PC-9 (cell line): ENCODE data around the gene ABLIM1. TPM values are rescaled to one million over a fixed set of nuclear protein-coding genes. Genes with fewer than 3 reads are reported as not detected.

Experiments
- BruUV-seq: library from RNA; stranded (reverse); fragments of 400-500 nt; replicated peaks from 2 replicates; lab custom pipeline; 2021; lab: Mats Ljungman, UMichigan
- CTCF ChIA-PET: fragments of 300-600 bp; sonication (Branson Sonifier 250); formaldehyde crosslinking; loops from one replicate; lab custom pipeline; 2022; ENCODE audit warnings: antibody characterized with exemption; lab: Charles Lee
- POLR2A ChIA-PET: fragments of 300-600 bp; sonication (Branson Sonifier 250); formaldehyde crosslinking; loops from one replicate; lab custom pipeline; 2022; ENCODE audit warnings: antibody characterized with exemption; ENCODE audit not compliant: unreplicated experiment; lab: Charles Lee
- DNase-seq, 2 experiments: peaks; one replicate each; pipeline versions ENCODE4 v3.0.0 to v3.0.0-alpha.2; 2015 to 2022; ENCODE audit warnings: mixed read lengths in 1 of 2
- H2AFZ ChIP-seq: fragments of 200-600 bp; sonication (generic); 2 replicates; pipeline ENCODE4 v1.8.1; 2017; ENCODE audit warnings: antibody characterized with exemption
- H3F3A ChIP-seq: fragments of 200-600 bp; sonication (generic); 2 replicates; pipeline ENCODE4 v1.8.1; 2017; ENCODE audit warnings: antibody characterized with exemption, mild to moderate bottlenecking, low read depth; ENCODE audit not compliant: insufficient read depth
- H3K27ac ChIP-seq: fragments of 200-600 bp; sonication (generic); 2 replicates; pipeline ENCODE4 v1.6.1; 2016; ENCODE audit warnings: mixed run types
- H3K27me3 ChIP-seq: fragments of 200-600 bp; sonication (generic); 2 replicates; pipeline ENCODE4 v1.6.1; 2016; ENCODE audit warnings: low read depth, mixed run types; ENCODE audit not compliant: insufficient read depth
- H3K36me3 ChIP-seq: fragments of 200-600 bp; sonication (generic); 2 replicates; pipeline ENCODE4 v1.6.1; 2016; ENCODE audit warnings: low read depth, mixed run types
- H3K4me1 ChIP-seq: fragments of 200-600 bp; sonication (generic); replicated peaks from 2 replicates; pipeline ENCODE4 v1.6.1; 2016; ENCODE audit warnings: mixed run types; ENCODE audit not compliant: insufficient read depth
- H3K4me2 ChIP-seq: fragments of 200-600 bp; sonication (generic); 2 replicates; pipeline ENCODE4 v1.6.1; 2017; ENCODE audit warnings: mixed run types
- H3K4me3 ChIP-seq: fragments of 200-600 bp; sonication (generic); 2 replicates; pipeline ENCODE4 v1.6.1; 2016; ENCODE audit warnings: mixed run types
- H3K79me2 ChIP-seq: fragments of 200-600 bp; sonication (generic); 2 replicates; pipeline ENCODE4 v1.6.1; 2017; ENCODE audit warnings: low read depth, mixed run types
- H3K9me2 ChIP-seq: fragments of 200-600 bp; sonication (generic); 2 replicates; pipeline ENCODE4 v1.8.1; 2017; ENCODE audit warnings: mild to moderate bottlenecking; ENCODE audit not compliant: insufficient read depth
- H3K9me3 ChIP-seq: fragments of 200-600 bp; sonication (generic); 2 replicates; pipeline ENCODE4 v1.8.1; 2016; ENCODE audit warnings: low read depth; ENCODE audit not compliant: insufficient read depth
- H4K20me1 ChIP-seq: fragments of 200-600 bp; sonication (generic); 2 replicates; pipeline ENCODE4 v1.8.1; 2017; ENCODE audit not compliant: insufficient read depth
- CTCF ChIP-seq: fragments of 200-600 bp; sonication (generic); conservative IDR thresholded peaks from 2 replicates; pipeline ENCODE4 v1.6.1; 2017; ENCODE audit warnings: mixed run types, antibody characterized with exemption, mild to moderate bottlenecking, moderate library complexity
- EZH2 ChIP-seq: fragments of 200-600 bp; sonication (generic); IDR thresholded peaks from 2 replicates; pipeline ENCODE4 v1.8.0; 2017; ENCODE audit warnings: antibody characterized with exemption, low read depth
- intact Hi-C: fragments of 100-400 bp; cut with micrococcal nuclease; formaldehyde crosslinking; loops from one replicate; pipeline ENCODE4 v1.10.0; 2022; ENCODE audit not compliant: unreplicated experiment
- total RNA-seq: library from RNA; stranded (reverse); gene quantifications from 2 replicates; pipeline ENCODE4 v1.2.3, GENCODE V29; 2021

The ABLIM1 gene
- total RNA-seq, 1 experiment from 2014 or later = 68.7 TPM

- no peaks in the 10 kb centered on the region for H3K27me3 ChIP-seq
- no peaks in the 10 kb centered on the region for H3K36me3 ChIP-seq
- no peak for DNase-seq
- H3K4me3 ChIP-seq = no peak overlapping the region
- no peaks in the 10 kb centered on the region for H4K20me1 ChIP-seq
- POLR2A ChIA-PET = no interaction called here
- H3K9me3 ChIP-seq = no peaks in the 10 kb centered on the region
- H3K27ac ChIP-seq = no peak overlapping the region
- no peak overlapping the region for H2AFZ ChIP-seq
- no peaks in the 10 kb centered on the region for H3K4me1 ChIP-seq
- H3K9me2 ChIP-seq = no peaks in the 10 kb centered on the region
- CTCF ChIA-PET = no interaction called here
- no peaks in the 10 kb centered on the region for H3F3A ChIP-seq
- intact Hi-C loops = loop anchor here (5.0 kb wide), 1 partner anchor 42 kb away; no protein-coding TSS in a partner anchor
- H3K79me2 ChIP-seq = no peaks in the 10 kb centered on the region
- no TSS peak for BruUV-seq
- H3K4me2 ChIP-seq = no peak overlapping the region
- no peak for TF ChIP-seq EZH2
- TF ChIP-seq CTCF = no peak
Measured at GRCh38 chr10:114560144-114560543, 97.9 kb downstream of the ABLIM1 start.

- DNase-seq = no peak
- no peak overlapping the region for H3K4me2 ChIP-seq
- H3F3A ChIP-seq = no peaks in the 10 kb centered on the region
- H3K4me1 ChIP-seq = no peaks in the 10 kb centered on the region
- no peak overlapping the region for H2AFZ ChIP-seq
- H3K27ac ChIP-seq = no peak overlapping the region
- ChIA-PET CTCF (no interaction called here), POLR2A (no interaction called here)
- H3K4me3 ChIP-seq = no peak overlapping the region
- H3K79me2 ChIP-seq = no peaks in the 10 kb centered on the region
- no peaks in the 10 kb centered on the region for H3K36me3 ChIP-seq
- TF ChIP-seq CTCF = no peak
- no peak for TF ChIP-seq EZH2
- no TSS peak for BruUV-seq
- no peaks in the 10 kb centered on the region for H3K9me3 ChIP-seq
- no peaks in the 10 kb centered on the region for H3K9me2 ChIP-seq
- no peaks in the 10 kb centered on the region for H3K27me3 ChIP-seq
- no peaks in the 10 kb centered on the region for H4K20me1 ChIP-seq
- intact Hi-C loops = loop anchor here (5.0 to 10.0 kb wide), 2 partner anchors 43 to 565 kb away; no protein-coding TSS in a partner anchor
Measured at GRCh38 chr10:114559636-114560035, 98.4 kb downstream of the ABLIM1 start.

GRCh38 chr10:114557854-114558253 lies 100.2 kb downstream of the ABLIM1 start:
- ChIA-PET CTCF (interaction anchor here (0.6 kb wide), 1 partner anchor 411 kb away, joined by 4 read pairs; no protein-coding TSS in a partner anchor), POLR2A (no interaction called here)
- H3F3A ChIP-seq = no peaks in the 10 kb centered on the region
- no peak overlapping the region for H3K4me3 ChIP-seq
- H3K27ac ChIP-seq = no peak overlapping the region
- no peaks in the 10 kb centered on the region for H3K9me3 ChIP-seq
- H3K4me2 ChIP-seq = no peak overlapping the region
- no TSS peak for BruUV-seq
- no peak overlapping the region for H2AFZ ChIP-seq
- DNase-seq = no peak
- no peak for TF ChIP-seq CTCF
- TF ChIP-seq EZH2 = no peak
- no peaks in the 10 kb centered on the region for H3K4me1 ChIP-seq
- intact Hi-C loops = loop anchor here (10.0 kb wide), 1 partner anchor 567 kb away; no protein-coding TSS in a partner anchor
- no peaks in the 10 kb centered on the region for H3K36me3 ChIP-seq
- no peaks in the 10 kb centered on the region for H3K9me2 ChIP-seq
- no peaks in the 10 kb centered on the region for H4K20me1 ChIP-seq
- no peaks in the 10 kb centered on the region for H3K27me3 ChIP-seq
- no peaks in the 10 kb centered on the region for H3K79me2 ChIP-seq
